ENCODE results near the gene LLGL1. TPM values are rescaled to one million over a fixed set of nuclear protein-coding genes. Genes with fewer than 3 reads are reported as not detected.

LLGL1 gene
- total and polyA plus RNA-seq, 2 donors, result 24.5 to 25.6 TPM

DNA sequence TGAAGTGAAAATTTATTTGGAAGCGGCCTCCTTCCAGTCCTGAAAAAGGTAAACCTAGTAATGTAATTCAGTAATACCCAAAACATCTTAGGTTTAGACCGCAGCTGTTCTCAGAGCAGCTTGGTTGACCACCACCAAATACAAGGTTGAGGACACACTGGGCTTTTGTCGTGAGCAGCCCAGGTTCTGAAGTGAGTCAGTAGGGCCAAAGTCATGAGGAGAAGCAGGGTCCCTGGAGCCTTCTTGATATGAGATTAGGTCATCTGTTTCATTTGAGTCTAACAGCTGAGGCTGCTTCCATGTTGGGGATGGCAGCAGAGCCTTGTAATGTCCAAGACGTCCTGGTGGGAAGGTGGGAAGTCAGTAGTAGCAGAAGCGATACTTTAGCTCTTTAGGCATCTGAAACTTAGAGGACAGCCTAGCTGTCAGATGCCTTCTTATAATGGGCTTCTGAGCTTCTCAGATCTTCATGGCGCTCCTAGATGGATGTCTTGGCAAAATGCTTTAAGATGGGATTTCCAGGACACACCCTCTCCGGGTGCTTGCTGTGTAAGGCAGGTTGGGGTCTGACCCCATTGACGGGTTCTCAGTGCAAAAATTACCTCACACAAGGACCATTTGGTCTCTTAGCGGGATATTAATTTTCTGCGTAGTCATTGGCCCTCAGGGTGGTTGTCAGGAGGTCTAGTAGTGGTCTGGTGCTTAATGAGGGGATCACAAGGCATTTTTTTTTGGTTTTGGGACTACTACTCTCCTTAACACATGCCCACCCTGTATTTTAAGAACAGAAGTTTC lies 39.4 kb upstream of the LLGL1 start:
- H3K27ac ChIP-seq (ENCODE audit: low read depth), result no peak overlapping the region
- peak overlapping the region; percentile 90 for H3K4me3 ChIP-seq (ENCODE audit: low read depth, low read length)
- 46% methylated on average over 10 of the region's 10 CpGs for WGBS
- DNase-seq (ENCODE audit: extremely low spot score), result no peak
- no peaks in the 10 kb centered on the region for H3K36me3 ChIP-seq (ENCODE audit: insufficient read depth)
- H3K4me1 ChIP-seq (ENCODE audit: insufficient read depth), result no peaks in the 10 kb centered on the region

- no peaks in the 10 kb centered on the region for H3K4me1 ChIP-seq (ENCODE audit: insufficient read depth)
- WGBS, result 9% methylated on average over 1 of the region's 1 CpG
- no peak for DNase-seq (ENCODE audit: extremely low spot score)
- peak overlapping the region; percentile 90 for H3K4me3 ChIP-seq (ENCODE audit: low read depth, low read length)
- H3K36me3 ChIP-seq (ENCODE audit: insufficient read depth), result no peaks in the 10 kb centered on the region
- H3K27ac ChIP-seq (ENCODE audit: low read depth), result no peak overlapping the region
Observed at GRCh38 chr17:18186627-18186982, 38.8 kb upstream of the LLGL1 start.

- Histone ChIP-seq H3K27ac (ENCODE audit: low read depth) (no peak overlapping the region), H3K4me3 (ENCODE audit: low read depth, low read length) (peak overlapping the region; percentile 90), H3K4me1 (ENCODE audit: insufficient read depth) (no peaks in the 10 kb centered on the region), H3K36me3 (ENCODE audit: insufficient read depth) (no peaks in the 10 kb centered on the region)
- 14% methylated on average over 2 of the region's 2 CpGs for WGBS
- DNase-seq (ENCODE audit: extremely low spot score), result no peak
Observed at GRCh38 chr17:18187226-18187625, 38.2 kb upstream of the LLGL1 start.

DNA sequence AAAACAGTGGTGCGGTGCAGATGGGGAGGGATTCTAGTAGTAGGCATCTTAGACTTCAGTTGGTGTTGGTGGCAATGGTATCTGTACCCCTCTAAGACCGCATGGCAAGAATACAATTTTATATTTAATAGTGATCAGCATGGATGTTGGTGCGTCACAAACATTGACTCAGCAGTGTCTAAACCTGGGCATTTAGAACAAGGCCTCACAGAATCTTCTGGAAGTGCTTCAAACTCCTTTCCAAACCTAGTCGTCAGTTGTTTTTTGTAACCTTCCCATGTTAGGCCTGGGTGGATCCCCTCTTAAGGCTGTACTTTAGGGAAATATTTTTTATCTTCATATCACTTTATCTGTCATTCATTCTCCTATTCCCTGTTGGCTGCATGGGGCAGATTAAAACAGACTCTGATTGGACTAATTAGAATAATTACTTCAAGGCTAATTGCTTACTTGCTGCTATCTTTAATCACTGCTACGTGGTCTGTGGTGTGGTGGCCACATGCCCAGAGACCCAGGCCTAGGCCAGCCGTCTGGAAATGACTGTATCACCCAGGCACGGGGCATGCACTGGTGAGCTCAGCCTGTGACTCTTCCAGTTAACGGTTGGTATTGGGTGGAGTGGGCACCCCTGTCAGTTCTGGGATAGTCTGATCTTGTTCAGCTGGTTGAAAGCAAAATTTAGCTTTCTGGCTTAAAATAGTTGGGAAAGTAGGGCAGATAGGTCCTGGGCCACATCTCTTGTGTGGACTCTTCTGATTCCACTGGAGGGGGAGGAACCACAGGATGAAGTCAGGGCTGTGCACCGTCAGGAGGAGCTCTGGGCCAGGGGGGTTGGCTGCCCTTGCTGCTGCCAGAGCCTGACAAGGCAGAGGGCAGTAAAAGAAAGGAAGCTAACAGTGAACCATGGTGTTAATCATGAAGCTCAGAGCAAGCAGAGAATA lies 37.3 kb upstream of the LLGL1 start:
- H3K36me3 ChIP-seq (ENCODE audit: insufficient read depth), result no peaks in the 10 kb centered on the region
- no peak for DNase-seq (ENCODE audit: extremely low spot score)

DNA sequence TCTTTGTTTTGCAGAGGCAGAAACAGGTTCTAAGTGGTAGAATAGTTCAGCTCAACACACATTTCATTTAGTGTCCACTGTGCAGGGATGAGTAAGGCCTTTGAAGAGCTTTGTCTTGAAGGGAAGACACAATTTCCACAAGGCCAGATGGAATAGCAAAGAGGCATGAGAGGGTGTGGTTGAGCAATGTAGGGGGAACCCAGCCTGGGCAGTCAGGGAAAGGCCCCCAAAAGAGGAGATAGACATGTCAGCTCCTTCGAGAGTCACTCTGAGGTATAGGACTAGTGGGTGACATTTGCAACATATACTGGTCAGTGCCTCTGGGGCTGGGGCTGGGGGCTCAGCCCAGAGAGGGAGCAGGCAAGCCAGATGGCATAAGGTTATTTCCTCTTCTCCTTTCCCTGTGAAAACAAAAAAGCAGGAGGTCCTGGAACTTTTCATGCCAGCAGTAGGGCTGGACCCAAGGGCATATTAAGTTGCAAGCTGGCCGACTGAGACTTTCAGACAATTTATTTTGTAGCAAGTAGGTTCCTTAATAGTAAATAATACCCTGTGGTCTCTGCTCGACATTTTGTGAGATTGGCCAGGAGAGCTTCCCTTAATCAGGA lies 34.7 kb upstream of the LLGL1 start:
- no peaks in the 10 kb centered on the region for H3K4me1 ChIP-seq (ENCODE audit: insufficient read depth)
- no peak for DNase-seq (ENCODE audit: extremely low spot score)
- H3K36me3 ChIP-seq (ENCODE audit: insufficient read depth), result no peaks in the 10 kb centered on the region
- no peak overlapping the region for H3K27ac ChIP-seq (ENCODE audit: low read depth)
- H3K4me3 ChIP-seq (ENCODE audit: low read depth, low read length), result peak overlapping the region; percentile 11
- WGBS, result 44% methylated on average over 3 of the region's 3 CpGs

More for the DNA sequence above, 37.3 kb upstream of the LLGL1 start:
- Histone ChIP-seq H3K4me3 (ENCODE audit: low read depth, low read length) (no peak overlapping the region), H3K27ac (ENCODE audit: low read depth) (no peak overlapping the region), H3K4me1 (ENCODE audit: insufficient read depth) (no peaks in the 10 kb centered on the region)
- 30% methylated on average over 9 of the region's 9 CpGs for WGBS

DNA sequence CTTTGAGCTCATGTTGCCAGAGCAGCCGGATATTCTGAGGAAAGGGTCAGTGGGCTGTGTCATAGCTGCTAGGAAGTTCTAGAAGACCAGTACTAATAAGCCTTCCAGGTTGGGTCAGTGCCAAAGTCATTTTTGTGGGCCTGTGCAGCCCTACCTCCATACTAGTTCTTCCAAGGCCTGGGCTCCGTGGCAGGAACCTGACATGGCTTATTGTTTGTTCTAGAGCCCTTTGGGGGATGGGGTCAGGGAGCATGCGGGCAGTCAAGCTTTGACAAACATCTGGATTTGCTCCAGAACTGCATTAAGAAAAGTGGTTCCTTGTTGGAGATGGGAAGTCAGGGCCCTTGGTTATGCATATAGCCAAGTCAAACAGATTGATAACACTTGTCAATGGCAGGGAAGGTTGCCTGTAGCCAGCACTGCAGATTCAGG lies 34.2 kb upstream of the LLGL1 start:
- DNase-seq (ENCODE audit: extremely low spot score), result no peak
- H3K27ac ChIP-seq (ENCODE audit: low read depth), result no peak overlapping the region
- no peak overlapping the region for H3K4me3 ChIP-seq (ENCODE audit: low read depth, low read length)
- WGBS, result 43% methylated on average over 3 of the region's 3 CpGs
- H3K4me1 ChIP-seq (ENCODE audit: insufficient read depth), result no peaks in the 10 kb centered on the region
- H3K36me3 ChIP-seq (ENCODE audit: insufficient read depth), result peaks cover 1% of the 10 kb centered on the region

DNA sequence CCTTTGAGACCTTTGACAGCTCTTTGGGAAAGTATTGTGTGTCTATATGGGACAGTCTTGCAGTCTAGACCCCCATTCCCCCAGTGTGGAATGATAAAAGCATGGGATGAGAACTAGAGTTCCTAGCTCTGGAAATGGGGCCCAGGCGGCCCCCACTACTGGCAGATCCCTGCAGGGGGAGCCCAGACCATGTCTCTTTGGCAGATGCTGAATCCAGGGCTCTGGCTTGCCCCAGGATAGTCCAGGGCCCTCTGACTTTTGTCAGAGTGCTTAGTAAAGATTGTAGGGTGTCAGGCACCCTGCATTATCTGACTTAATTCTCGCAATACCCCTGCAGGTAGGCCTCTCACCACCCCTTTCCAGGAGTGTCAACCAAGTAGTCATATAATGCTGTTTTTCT lies 33.5 kb upstream of the LLGL1 start:
- no peaks in the 10 kb centered on the region for H3K4me1 ChIP-seq (ENCODE audit: insufficient read depth)
- no peak for DNase-seq (ENCODE audit: extremely low spot score)
- H3K4me3 ChIP-seq (ENCODE audit: low read depth, low read length), result no peak overlapping the region
- 80% methylated on average over 2 of the region's 2 CpGs for WGBS
- H3K36me3 ChIP-seq (ENCODE audit: insufficient read depth), result peaks cover 2% of the 10 kb centered on the region
- H3K27ac ChIP-seq (ENCODE audit: low read depth), result no peak overlapping the region

DNA sequence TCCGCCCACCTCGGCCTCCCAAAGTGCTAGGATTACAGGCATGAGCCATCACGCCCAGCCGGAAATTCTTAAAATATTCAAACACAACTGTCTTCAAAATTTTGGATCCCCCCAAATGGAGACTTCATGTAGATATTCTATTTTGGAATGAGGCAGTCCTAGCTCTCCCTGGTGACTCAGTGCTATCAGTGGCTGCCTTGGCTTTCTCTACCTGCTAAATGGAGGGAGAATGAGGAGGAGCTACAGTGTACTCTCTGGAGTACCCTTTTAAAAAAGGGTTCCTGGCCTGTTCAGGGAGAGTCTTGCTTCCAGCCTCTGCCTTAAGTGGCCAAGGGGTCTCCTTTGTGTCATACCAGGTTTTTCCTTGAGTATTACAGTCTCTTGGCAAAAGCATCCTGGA lies 31.0 kb upstream of the LLGL1 start:
- no peak overlapping the region for H3K4me3 ChIP-seq (ENCODE audit: low read depth, low read length)
- WGBS, result 91% methylated on average over 4 of the region's 4 CpGs
- H3K36me3 ChIP-seq (ENCODE audit: insufficient read depth), result peaks cover 5% of the 10 kb centered on the region
- H3K27ac ChIP-seq (ENCODE audit: low read depth), result no peak overlapping the region
- no peaks in the 10 kb centered on the region for H3K4me1 ChIP-seq (ENCODE audit: insufficient read depth)
- DNase-seq (ENCODE audit: extremely low spot score), result no peak

DNA sequence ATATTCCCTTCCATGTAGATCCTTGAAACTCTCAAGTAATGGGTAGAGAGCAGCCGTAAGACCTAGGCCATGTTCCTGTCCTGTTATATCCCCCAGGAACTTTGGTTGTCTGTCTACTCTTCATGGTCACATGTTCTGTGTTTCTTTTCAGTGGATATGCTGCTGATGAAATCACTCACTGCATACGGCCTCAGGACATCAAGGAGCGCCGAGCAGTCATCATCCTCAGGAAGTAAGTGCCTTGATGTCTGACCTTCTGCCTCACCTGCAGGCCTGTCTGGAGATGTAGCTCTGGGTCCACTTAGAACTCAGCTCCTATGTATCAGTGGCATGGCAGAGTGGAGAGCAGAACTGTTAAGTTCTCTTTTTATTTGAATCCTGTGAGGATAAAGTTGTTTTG lies 30.6 kb upstream of the LLGL1 start:
- 76% methylated on average over 4 of the region's 4 CpGs for WGBS
- H3K27ac ChIP-seq (ENCODE audit: low read depth), result no peak overlapping the region
- peaks cover 5% of the 10 kb centered on the region for H3K36me3 ChIP-seq (ENCODE audit: insufficient read depth)
- H3K4me3 ChIP-seq (ENCODE audit: low read depth, low read length), result no peak overlapping the region
- no peaks in the 10 kb centered on the region for H3K4me1 ChIP-seq (ENCODE audit: insufficient read depth)
- DNase-seq (ENCODE audit: extremely low spot score), result no peak

- no peak for DNase-seq (ENCODE audit: extremely low spot score)
- Histone ChIP-seq H3K4me3 (ENCODE audit: low read depth, low read length) (no peak overlapping the region), H3K4me1 (ENCODE audit: insufficient read depth) (no peaks in the 10 kb centered on the region), H3K36me3 (ENCODE audit: insufficient read depth) (peaks cover 5% of the 10 kb centered on the region), H3K27ac (ENCODE audit: low read depth) (no peak overlapping the region)
- 80% methylated on average over 5 of the region's 5 CpGs for WGBS
Observed at GRCh38 chr17:18195246-18195645, 30.2 kb upstream of the LLGL1 start.

- H3K4me1 ChIP-seq (ENCODE audit: insufficient read depth), result no peaks in the 10 kb centered on the region
- no peak overlapping the region for H3K27ac ChIP-seq (ENCODE audit: low read depth)
- no peak overlapping the region for H3K4me3 ChIP-seq (ENCODE audit: low read depth, low read length)
- no peak for DNase-seq (ENCODE audit: extremely low spot score)
- H3K36me3 ChIP-seq (ENCODE audit: insufficient read depth), result peaks cover 5% of the 10 kb centered on the region
- WGBS, result 87% methylated on average over 3 of the region's 3 CpGs
Observed at GRCh38 chr17:18197535-18198194, 27.8 kb upstream of the LLGL1 start.

DNA sequence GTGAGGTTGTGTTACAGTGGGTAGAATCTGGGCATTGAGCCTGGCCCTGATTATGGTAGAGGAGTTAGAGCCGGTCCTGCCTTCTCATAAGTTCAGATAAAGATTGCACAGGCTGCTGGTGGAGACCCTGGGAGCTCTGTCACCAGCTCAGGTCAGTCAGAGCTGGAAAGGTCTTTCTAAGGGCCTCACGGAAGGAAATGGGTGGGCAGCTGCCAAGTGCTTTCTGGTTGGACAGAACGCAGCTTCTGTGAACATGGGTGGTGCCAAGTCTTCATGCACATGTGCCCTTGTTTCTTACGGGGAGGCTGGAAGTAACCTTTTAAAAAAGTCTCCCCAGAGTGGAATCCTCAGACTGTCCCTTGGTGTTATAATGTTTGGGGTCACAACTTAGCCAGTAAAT lies 26.9 kb upstream of the LLGL1 start:
- no peak for DNase-seq (ENCODE audit: extremely low spot score)
- Histone ChIP-seq H3K4me3 (ENCODE audit: low read depth, low read length) (no peak overlapping the region), H3K4me1 (ENCODE audit: insufficient read depth) (no peaks in the 10 kb centered on the region), H3K27ac (ENCODE audit: low read depth) (no peak overlapping the region), H3K36me3 (ENCODE audit: insufficient read depth) (peaks cover 5% of the 10 kb centered on the region)
- WGBS, result 42% methylated on average over 4 of the region's 4 CpGs

GRCh38 chr17:18201108-18201507 lies 24.3 kb upstream of the LLGL1 start:
- H3K27ac ChIP-seq (ENCODE audit: low read depth), result no peak overlapping the region
- DNase-seq (ENCODE audit: extremely low spot score), result no peak
- 84% methylated on average over 4 of the region's 4 CpGs for WGBS
- no peaks in the 10 kb centered on the region for H3K4me1 ChIP-seq (ENCODE audit: insufficient read depth)
- H3K4me3 ChIP-seq (ENCODE audit: low read depth, low read length), result no peak overlapping the region
- peaks cover 5% of the 10 kb centered on the region for H3K36me3 ChIP-seq (ENCODE audit: insufficient read depth)
